Measurements from ENCODE around the gene MPRIP.

- TF ChIP-seq, protein P1, sequence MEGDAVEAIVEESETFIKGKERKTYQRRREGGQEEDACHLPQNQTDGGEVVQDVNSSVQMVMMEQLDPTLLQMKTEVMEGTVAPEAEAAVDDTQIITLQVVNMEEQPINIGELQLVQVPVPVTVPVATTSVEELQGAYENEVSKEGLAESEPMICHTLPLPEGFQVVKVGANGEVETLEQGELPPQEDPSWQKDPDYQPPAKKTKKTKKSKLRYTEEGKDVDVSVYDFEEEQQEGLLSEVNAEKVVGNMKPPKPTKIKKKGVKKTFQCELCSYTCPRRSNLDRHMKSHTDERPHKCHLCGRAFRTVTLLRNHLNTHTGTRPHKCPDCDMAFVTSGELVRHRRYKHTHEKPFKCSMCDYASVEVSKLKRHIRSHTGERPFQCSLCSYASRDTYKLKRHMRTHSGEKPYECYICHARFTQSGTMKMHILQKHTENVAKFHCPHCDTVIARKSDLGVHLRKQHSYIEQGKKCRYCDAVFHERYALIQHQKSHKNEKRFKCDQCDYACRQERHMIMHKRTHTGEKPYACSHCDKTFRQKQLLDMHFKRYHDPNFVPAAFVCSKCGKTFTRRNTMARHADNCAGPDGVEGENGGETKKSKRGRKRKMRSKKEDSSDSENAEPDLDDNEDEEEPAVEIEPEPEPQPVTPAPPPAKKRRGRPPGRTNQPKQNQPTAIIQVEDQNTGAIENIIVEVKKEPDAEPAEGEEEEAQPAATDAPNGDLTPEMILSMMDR (IDR thresholded peaks at IDR 0.05): no peak
- TF ChIP-seq POLR2A (IDR thresholded peaks at IDR 0.05): no peak
Measured at GRCh38 chr17:17097763-17098345, 55.6 kb downstream of the MPRIP start.
